H1 (cell line): Measurements from ENCODE around the gene RNF145. TPM values are rescaled to one million over a fixed set of nuclear protein-coding genes. Genes with fewer than 3 reads are reported as not detected.

Source experiments
- CTCF ChIA-PET: fragments of 300-600 bp; sonication (Branson Sonifier 250); formaldehyde crosslinking; loops from one replicate; lab custom pipeline; 2021; ENCODE audit not compliant: partially characterized antibody; lab: Charles Lee
- POLR2A ChIA-PET: fragments of 300-600 bp; sonication (Branson Sonifier 250); formaldehyde crosslinking; loops from one replicate; lab custom pipeline; 2021; ENCODE audit warnings: inconsistent platforms; ENCODE audit not compliant: partially characterized antibody; lab: Charles Lee
- DNase-seq, 2 experiments: peaks; one replicate each; pipeline versions ENCODE4 v3.0.0 to v3.0.0-alpha.2; 2010 to 2022; ENCODE audit warnings: low spot score in 2 of 2, low read depth in 1 of 2, mixed read lengths in 1 of 2
- FAIRE-seq: peaks from 2 replicates; lab custom pipeline; 2011; peaks lifted over from hg19 to GRCh38; lab: Jason Lieb, UNC
- H2AFZ ChIP-seq: 2 replicates; pipeline ENCODE4 v1.8.1; 2012; ENCODE audit warnings: low read length, inconsistent platforms
- H2AK5ac ChIP-seq: 2 replicates; pipeline ENCODE4 v1.6.1; 2013; ENCODE audit warnings: low read depth, low read length
- H2BK120ac ChIP-seq: replicated peaks from 2 replicates; pipeline ENCODE3; 2013; ENCODE audit warnings: low read depth, low read length, inconsistent platforms
- H2BK12ac ChIP-seq: 2 replicates; pipeline ENCODE4 v1.6.1; 2013; ENCODE audit warnings: low read depth, low read length
- H2BK15ac ChIP-seq: 2 replicates; pipeline ENCODE4 v1.6.1; 2013; ENCODE audit warnings: low read length
- H2BK20ac ChIP-seq: 2 replicates; pipeline ENCODE4 v1.6.1; 2013; ENCODE audit warnings: low read length
- H2BK5ac ChIP-seq: 2 replicates; pipeline ENCODE4 v1.6.1; 2013; ENCODE audit warnings: low read depth, low read length
- H3K14ac ChIP-seq: 2 replicates; pipeline ENCODE4 v1.6.1; 2013; ENCODE audit warnings: inconsistent platforms; ENCODE audit not compliant: insufficient read length
- H3K18ac ChIP-seq: 2 replicates; pipeline ENCODE4 v1.6.1; 2013; ENCODE audit warnings: low read length; ENCODE audit errors: extremely low read depth
- H3K23ac ChIP-seq: 2 replicates; pipeline ENCODE4 v1.6.1; 2013; ENCODE audit warnings: inconsistent platforms; ENCODE audit not compliant: insufficient read length
- H3K23me2 ChIP-seq: 2 replicates; pipeline ENCODE4 v1.6.1; 2013; ENCODE audit warnings: low read depth, low read length
- H3K27ac ChIP-seq: 2 replicates; pipeline ENCODE4 v1.6.1; 2011; ENCODE audit warnings: low read depth, low read length, inconsistent platforms
- H3K27me3 ChIP-seq, 4 experiments: replicated peaks in 1 of 4; 1 replicate in 1 of 4; 2 replicates in 3 of 4; pipeline versions ENCODE4 v1.6.1 to v1.8.1; 2011 to 2013; ENCODE audit warnings: low read length in 3 of 4, mild to moderate bottlenecking in 3 of 4, inconsistent platforms in 2 of 4, mixed read lengths in 2 of 4, moderate library complexity in 1 of 4; ENCODE audit not compliant: control insufficient read depth in 3 of 4, insufficient read depth in 3 of 4; ENCODE audit errors: extremely low read depth in 1 of 4
- H3K36me3 ChIP-seq, 4 experiments: 2 replicates each; pipeline versions ENCODE4 v1.6.1 to v1.8.1; 2011 to 2013; ENCODE audit warnings: mild to moderate bottlenecking in 4 of 4, low read length in 3 of 4, moderate library complexity in 2 of 4, control low read depth in 1 of 4, inconsistent platforms in 1 of 4; ENCODE audit not compliant: insufficient read depth in 4 of 4, control insufficient read depth in 2 of 4
- H3K4ac ChIP-seq: replicated peaks from 2 replicates; pipeline ENCODE3; 2013; ENCODE audit warnings: low read length, low read depth, mixed read lengths, inconsistent platforms; ENCODE audit not compliant: insufficient read length
- H3K4me1 ChIP-seq, 4 experiments: replicated peaks in 1 of 4; 1 replicate in 1 of 4; 2 replicates in 3 of 4; pipeline versions ENCODE4 v1.6.1 to v1.8.1; 2011 to 2013; ENCODE audit warnings: low read length in 3 of 4, inconsistent platforms in 2 of 4, mixed read lengths in 1 of 4; ENCODE audit not compliant: insufficient read depth in 4 of 4, control insufficient read depth in 3 of 4
- H3K4me2 ChIP-seq, 2 experiments: 2 replicates each; pipeline versions ENCODE4 v1.6.1 to v1.8.1; 2011 to 2013; ENCODE audit warnings: low read depth in 2 of 2, low read length in 2 of 2, control low read depth in 1 of 2, inconsistent platforms in 1 of 2, mild to moderate bottlenecking in 1 of 2; ENCODE audit not compliant: insufficient read depth in 1 of 2
- H3K4me3 ChIP-seq, 4 experiments: fragments of 200-600, 300-600 bp in 1 of 4; sonication (generic), shearing (Covaris generic), sonication (Bioruptor Twin) in 1 of 4; 2 replicates each; pipeline versions ENCODE4 v1.5.1 to v1.8.1; 2011 to 2016; ENCODE audit warnings: low read length in 4 of 4, low read depth in 3 of 4, control low read depth in 2 of 4, inconsistent platforms in 2 of 4, mild to moderate bottlenecking in 2 of 4, mixed read lengths in 1 of 4, moderate library complexity in 1 of 4; ENCODE audit not compliant: insufficient read depth in 2 of 4; ENCODE audit errors: extremely low read depth in 1 of 4
- H3K56ac ChIP-seq: replicated peaks from 2 replicates; pipeline ENCODE3; 2013; ENCODE audit warnings: low read depth, mild to moderate bottlenecking, mixed read lengths, low read length, inconsistent platforms; ENCODE audit not compliant: insufficient read length
- H3K79me1 ChIP-seq: 2 replicates; pipeline ENCODE4 v1.6.1; 2013; ENCODE audit warnings: low read depth, low read length, control low read depth
- H3K79me2 ChIP-seq, 2 experiments: 2 replicates each; pipeline versions ENCODE4 v1.6.1 to v1.8.1; 2012 to 2013; ENCODE audit warnings: low read length in 2 of 2, mild to moderate bottlenecking in 2 of 2, inconsistent platforms in 1 of 2; ENCODE audit not compliant: insufficient read depth in 2 of 2, control insufficient read depth in 1 of 2
- H3K9ac ChIP-seq, 4 experiments: replicated peaks in 1 of 4; 1 replicate in 1 of 4; 2 replicates in 3 of 4; pipeline versions ENCODE4 v1.6.1 to v1.8.1; 2011 to 2013; ENCODE audit warnings: low read depth in 3 of 4, low read length in 3 of 4, control low read depth in 2 of 4, mild to moderate bottlenecking in 2 of 4, moderate library complexity in 2 of 4, inconsistent platforms in 1 of 4; ENCODE audit errors: extremely low read depth in 1 of 4
- H3K9me3 ChIP-seq, 2 experiments: 2 replicates each; pipeline versions ENCODE4 v1.6.1 to v1.8.1; 2012 to 2013; ENCODE audit warnings: mild to moderate bottlenecking in 2 of 2, moderate library complexity in 2 of 2, control low read depth in 1 of 2, inconsistent platforms in 1 of 2, low read depth in 1 of 2, low read length in 1 of 2, mixed read lengths in 1 of 2; ENCODE audit not compliant: insufficient read depth in 2 of 2
- H4K20me1 ChIP-seq, 2 experiments: replicated peaks in 1 of 2; 2 replicates each; pipeline versions ENCODE3 to v1.8.1; 2011 to 2013; ENCODE audit warnings: inconsistent platforms in 2 of 2, low read length in 2 of 2, mild to moderate bottlenecking in 1 of 2; ENCODE audit not compliant: insufficient read depth in 2 of 2, control insufficient read depth in 1 of 2
- H4K5ac ChIP-seq: 2 replicates; pipeline ENCODE4 v1.6.1; 2013; ENCODE audit warnings: low read length, low read depth, mixed read lengths, inconsistent platforms; ENCODE audit not compliant: insufficient read length
- H4K8ac ChIP-seq: 2 replicates; pipeline ENCODE4 v1.8.0; 2013; ENCODE audit warnings: mild to moderate bottlenecking, moderate library complexity, low read length, inconsistent platforms; ENCODE audit not compliant: insufficient read depth; ENCODE audit errors: extremely low read depth
- H4K91ac ChIP-seq: replicated peaks from 2 replicates; pipeline ENCODE3; 2013; ENCODE audit warnings: low read length, mixed read lengths, inconsistent platforms; ENCODE audit not compliant: insufficient read length
- ASH2L ChIP-seq: fragments of 200-600, 300-600 bp; sonication (generic); IDR thresholded peaks from one replicate; pipeline ENCODE4 v1.7.1; 2017; ENCODE audit warnings: low read length
- BRCA1 ChIP-seq: IDR thresholded peaks from 2 replicates; pipeline ENCODE4 v1.6.1; 2012; ENCODE audit warnings: low read depth, low read length, improper control_type of control experiment
- EP300 ChIP-seq, 2 experiments: IDR thresholded peaks; 1 replicate in 1 of 2; 2 replicates in 1 of 2; pipeline ENCODE4 v1.6.1; 2011 to 2012; ENCODE audit warnings: low read depth in 2 of 2, low read length in 2 of 2, mild to moderate bottlenecking in 2 of 2, borderline replicate concordance in 1 of 2, inconsistent platforms in 1 of 2, moderate library complexity in 1 of 2
- EZH2 ChIP-seq: fragments of 200-600 bp; sonication (generic); IDR thresholded peaks from 2 replicates; pipeline ENCODE4 v1.7.1; 2012; ENCODE audit warnings: low read depth, mild to moderate bottlenecking, moderate library complexity, low read length, inconsistent platforms; ENCODE audit not compliant: severe bottlenecking
- FOSL1 ChIP-seq: IDR thresholded peaks from 2 replicates; pipeline ENCODE4 v1.6.1; 2011; ENCODE audit warnings: mild to moderate bottlenecking, low read depth, low read length, moderate library complexity; ENCODE audit not compliant: insufficient read depth
- GTF2F1 ChIP-seq: IDR thresholded peaks from 2 replicates; pipeline ENCODE4 v1.6.1; 2012; ENCODE audit warnings: low read depth, low read length, improper control_type of control experiment, borderline replicate concordance
- RNF2 ChIP-seq: fragments of 200-900, 300-1000 bp; sonication (generic); IDR thresholded peaks from 2 replicates; pipeline ENCODE4 v1.7.1; 2016; ENCODE audit warnings: borderline replicate concordance, low read depth, mild to moderate bottlenecking, antibody characterized with exemption, low read length; ENCODE audit not compliant: poor library complexity, severe bottlenecking; ENCODE audit errors: missing control alignments
- SAP30 ChIP-seq: fragments of 300-600 bp; sonication (generic); IDR thresholded peaks from 2 replicates; pipeline ENCODE4 v1.7.1; 2012; ENCODE audit warnings: low read length, moderate library complexity, mild to moderate bottlenecking, inconsistent platforms; ENCODE audit not compliant: insufficient read depth, insufficient replicate concordance
- SIX5 ChIP-seq: IDR thresholded peaks from 2 replicates; pipeline ENCODE4 v1.6.1; 2011; ENCODE audit warnings: mild to moderate bottlenecking, low read depth, low read length
- SP4 ChIP-seq: IDR thresholded peaks from 2 replicates; pipeline ENCODE4 v1.6.1; 2012; ENCODE audit warnings: low read length, inconsistent platforms
- SUZ12 ChIP-seq: fragments of 200-600 bp; sonication (generic); IDR thresholded peaks from 2 replicates; pipeline ENCODE4 v1.6.1; 2012; ENCODE audit warnings: mild to moderate bottlenecking, inconsistent platforms, low read length, moderate library complexity, mixed read lengths
- TCF12 ChIP-seq: IDR thresholded peaks from 2 replicates; pipeline ENCODE4 v1.6.1; 2011; ENCODE audit warnings: low read depth, mild to moderate bottlenecking, low read length
- TEAD4 ChIP-seq: IDR thresholded peaks from 2 replicates; pipeline ENCODE4 v1.6.1; 2012; ENCODE audit warnings: low read depth, low read length, inconsistent platforms, mixed read lengths
- WGBS, 2 experiments: shearing (Covaris generic) in 1 of 2; methylation state at CpG; one replicate each; pipeline versions ENCODE4 v1.1.6 to v1.1.7; 2013 to 2015; ENCODE audit warnings: low lambda C conversion rate in 2 of 2, mixed read lengths in 2 of 2, inconsistent platforms in 1 of 2, low coverage in 1 of 2, missing lambda C conversion rate in 1 of 2; ENCODE audit not compliant: insufficient replicate concordance in 2 of 2, insufficient coverage in 1 of 2, insufficient read length in 1 of 2; ENCODE audit errors: extremely low coverage in 1 of 2, missing lambda C conversion rate in 1 of 2; 5-methylcytosine and 5-hydroxymethylcytosine counted together
- polyA plus RNA-seq, 7 experiments: library from polyadenylated mRNA; depleted of rRNA in 3 of 7; stranded (reverse) in 5 of 7; unstranded in 2 of 7; fragments of >200 nt in 5 of 7; fragments of 200-250 nt in 2 of 7; gene quantifications; 1 replicate in 5 of 7; 2 replicates in 1 of 7; 4 replicates in 1 of 7; pipeline versions ENCODE4 v1.2.1 to v1.2.3, GENCODE V29; 2011 to 2013; ENCODE audit warnings: missing spikeins in 2 of 7, mixed read lengths in 2 of 7
- total RNA-seq: library from RNA; stranded (reverse); fragmentation: NEBNext Ultra II Directional; extraction: Animal tissue kit (Norgen Biotek cat#: 25700); gene quantifications from 2 replicates; pipeline ENCODE4 v1.2.1, GENCODE V29; 2021
- TF ChIP-seq, protein P1 (sequence below): IDR thresholded peaks from 2 replicates; pipeline ENCODE4 v1.6.1; 2012; ENCODE audit warnings: inconsistent platforms

RNF145 gene
- total and polyA plus RNA-seq, 2 of the 8 experiments (the other 6 are each of a cell fraction or from before 2014, with no cell fraction given) = 34.2 to 72.5 TPM

DNA sequence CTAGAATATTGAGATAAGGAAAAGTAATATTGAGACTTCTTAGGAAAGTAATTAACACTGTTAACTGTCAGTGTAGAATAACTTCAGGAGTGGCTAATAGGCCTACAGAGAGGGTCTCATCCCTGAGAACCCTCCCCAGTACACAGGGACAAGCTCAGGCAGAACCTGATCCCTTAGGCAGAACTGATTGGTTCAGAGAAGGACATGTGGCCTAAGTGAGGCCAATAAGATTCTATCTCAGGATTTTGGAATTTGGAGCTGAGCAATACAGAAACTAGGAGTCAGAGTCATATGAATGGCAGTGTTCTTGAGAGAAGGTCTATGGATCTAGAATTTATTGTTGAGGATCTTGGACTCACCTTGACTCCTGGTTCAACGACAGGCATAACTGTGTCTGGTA lies 42.8 kb upstream of the RNF145 start:
- no peak overlapping the region for H3K56ac ChIP-seq
- H2BK120ac ChIP-seq = no peak overlapping the region
- no peaks in the 10 kb centered on the region for H3K9me3 ChIP-seq
- H4K5ac ChIP-seq = no peak overlapping the region
- no peak for FAIRE-seq
- H2BK12ac ChIP-seq = no peak overlapping the region
- H3K23me2 ChIP-seq = no peaks in the 10 kb centered on the region
- H3K4me2 ChIP-seq = no peak overlapping the region
- no peak overlapping the region for H3K18ac ChIP-seq
- no peaks in the 10 kb centered on the region for H3K4me1 ChIP-seq
- no peaks in the 10 kb centered on the region for H3K36me3 ChIP-seq
- H2BK15ac ChIP-seq = no peak overlapping the region
- no peak overlapping the region for H2AFZ ChIP-seq
- no peak overlapping the region for H2AK5ac ChIP-seq
- no peaks in the 10 kb centered on the region for H3K79me1 ChIP-seq
- H3K27me3 ChIP-seq = peaks cover 0 to 8% (median 0%) of the 10 kb centered on the region in 4 experiments; a peak in 1 of 7 replicates
- CTCF ChIA-PET = no interaction called here
- no peak overlapping the region for H2BK5ac ChIP-seq
- no peak overlapping the region for H3K23ac ChIP-seq
- H3K79me2 ChIP-seq = no peaks in the 10 kb centered on the region
- H4K8ac ChIP-seq = no peak overlapping the region
- H2BK20ac ChIP-seq = no peak overlapping the region
- POLR2A ChIA-PET = interaction anchor here (0.5 kb wide), 1 partner anchor 603 kb away, joined by 3 read pairs; no protein-coding TSS in a partner anchor
- no peaks in the 10 kb centered on the region for H4K20me1 ChIP-seq
- H3K9ac ChIP-seq = no peak overlapping the region
- no peak overlapping the region for H3K14ac ChIP-seq
- no peak overlapping the region for H3K4me3 ChIP-seq
- no peak overlapping the region for H3K4ac ChIP-seq
- DNase-seq = no peak
- H3K27ac ChIP-seq = no peak overlapping the region
- no peak overlapping the region for H4K91ac ChIP-seq
- WGBS, 2 experiments = 0% methylated on average over 1 of the region's 1 CpG; no CpG with 5 or more reads in 1 of the 2 experiments
- TF ChIP-seq SP4 = no peak
- TF ChIP-seq ASH2L = no peak
- TF ChIP-seq TCF12 = no peak
- no peak for TF ChIP-seq FOSL1
- TF ChIP-seq EP300 (IDR thresholded peaks at IDR 0.05; ENCODE audit: borderline replicate concordance in 1 of 2, low read depth in 2 of 2, low read length in 2 of 2) = no peak
- no peak for TF ChIP-seq RNF2
- TF ChIP-seq EZH2 = no peak
- no peak for TF ChIP-seq GTF2F1
- TF ChIP-seq TEAD4 = no peak
- TF ChIP-seq, protein P1, sequence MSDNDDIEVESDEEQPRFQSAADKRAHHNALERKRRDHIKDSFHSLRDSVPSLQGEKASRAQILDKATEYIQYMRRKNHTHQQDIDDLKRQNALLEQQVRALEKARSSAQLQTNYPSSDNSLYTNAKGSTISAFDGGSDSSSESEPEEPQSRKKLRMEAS = no peak
- no peak for TF ChIP-seq SIX5
- TF ChIP-seq SAP30 = no peak
- TF ChIP-seq BRCA1 = no peak
- TF ChIP-seq SUZ12 = no peak
